K562 (cell line): ENCODE measurements around the gene EMC9. TPM values are rescaled to one million over a fixed set of nuclear protein-coding genes. Genes with fewer than 3 reads are reported as not detected.

Experiments used
- ATF6 ChIP-seq: sonication (generic); formaldehyde crosslinking; IDR thresholded peaks from 2 replicates; pipeline ENCODE4 v1.4.0; 2020; ENCODE audit warnings: mild to moderate bottlenecking, missing genetic modification reagents
- BMI1 ChIP-seq: fragments of 150-350 bp; IDR thresholded peaks from 2 replicates; pipeline ENCODE4 v1.6.1; 2014; ENCODE audit warnings: low read length
- CAMTA2 ChIP-seq: fragments of 250-450 bp; sonication (Bioruptor Pico); conservative IDR thresholded peaks from 2 replicates; pipeline ENCODE4 v1.5.1; 2022
- CBFB ChIP-seq: sonication (generic); formaldehyde crosslinking; IDR thresholded peaks from 2 replicates; pipeline ENCODE4 v1.4.0; 2020; ENCODE audit warnings: mild to moderate bottlenecking, missing genetic modification reagents
- CBX3 ChIP-seq, 2 experiments: IDR thresholded peaks; 1 replicate in 1 of 2; 2 replicates in 1 of 2; pipeline ENCODE4 v1.6.1; 2012; ENCODE audit warnings: inconsistent platforms in 2 of 2, low read length in 2 of 2, borderline replicate concordance in 1 of 2, control low read depth in 1 of 2
- E2F8 ChIP-seq: fragments of 450-650 bp; IDR thresholded peaks from 2 replicates; pipeline ENCODE4 v1.7.1; 2018; ENCODE audit warnings: mild to moderate bottlenecking, low read depth; ENCODE audit not compliant: partially characterized antibody
- EP300 ChIP-seq: IDR thresholded peaks from 2 replicates; pipeline ENCODE4 v1.6.1; 2012; ENCODE audit warnings: low read length, improper control_type of control experiment
- FOS ChIP-seq: IDR thresholded peaks from 3 replicates; pipeline ENCODE4 v1.6.1; 2011; ENCODE audit not compliant: insufficient read length; ENCODE audit errors: extremely low read depth
- FOXM1 ChIP-seq, 2 experiments: fragments of 450-650 bp in 1 of 2; sonication (generic) in 1 of 2; formaldehyde crosslinking in 1 of 2; IDR thresholded peaks; 2 replicates each; pipeline versions ENCODE4 v1.6.1 to v1.9.0; 2017 to 2022; ENCODE audit warnings: low read depth in 2 of 2, mild to moderate bottlenecking in 2 of 2, missing genetic modification reagents in 1 of 2, moderate library complexity in 1 of 2
- GTF2B ChIP-seq: IDR thresholded peaks from 2 replicates; pipeline ENCODE4 v1.6.1; 2011; ENCODE audit not compliant: insufficient read length; ENCODE audit errors: extremely low read depth
- KLF13 ChIP-seq: fragments of 450-650 bp; IDR thresholded peaks from 2 replicates; pipeline ENCODE4 v1.6.1; 2016; ENCODE audit warnings: missing genetic modification characterization, low read depth, mild to moderate bottlenecking, missing compliant biosample characterization, moderate library complexity, borderline replicate concordance
- MCM3 ChIP-seq: fragments of 450-650 bp; IDR thresholded peaks from 2 replicates; pipeline ENCODE4 v1.6.1; 2016
- PRPF4 ChIP-seq: fragments of 200-400 bp; formaldehyde crosslinking; IDR thresholded peaks from one replicate; pipeline ENCODE4 v1.6.1; 2017; ENCODE audit warnings: low read length, low read depth, mild to moderate bottlenecking; ENCODE audit not compliant: insufficient read depth, poor library complexity, severe bottlenecking
- RAD51 ChIP-seq: fragments of 450-650 bp; IDR thresholded peaks from 2 replicates; pipeline ENCODE4 v1.7.1; 2016; ENCODE audit warnings: low read depth, mild to moderate bottlenecking, borderline replicate concordance
- XRCC3 ChIP-seq: fragments of 450-650 bp; IDR thresholded peaks from 2 replicates; pipeline ENCODE4 v1.6.1; 2017; ENCODE audit warnings: mild to moderate bottlenecking, moderate library complexity
- ZBTB43 ChIP-seq: sonication (generic); formaldehyde crosslinking; IDR thresholded peaks from 2 replicates; pipeline ENCODE4 v1.8.0; 2023; ENCODE audit warnings: mild to moderate bottlenecking, missing genetic modification reagents
- ZFX ChIP-seq: sonication (generic); formaldehyde crosslinking; IDR thresholded peaks from 2 replicates; pipeline ENCODE4 v1.8.0; 2022; ENCODE audit warnings: mild to moderate bottlenecking, missing genetic modification reagents, moderate library complexity
- ZNF583 ChIP-seq: fragments of 250-450 bp; sonication (Bioruptor Pico); IDR thresholded peaks from 2 replicates; pipeline ENCODE4 v1.4.0; 2020
- polyA plus RNA-seq, 8 experiments: library from polyadenylated mRNA; depleted of rRNA in 4 of 8; stranded (reverse) in 5 of 8; unstranded in 3 of 8; fragments of >200 nt; fragmentation: Nextera tagmentation in 2 of 8; fragmentation: Illumina TruSeq in 1 of 8; extraction: Ambion mirVana in 2 of 8; extraction: Trizol in 1 of 8; gene quantifications; 2 replicates each; pipeline versions ENCODE4 v1.2.1 to v1.2.3, GENCODE V29; 2011 to 2014; ENCODE audit warnings: inconsistent platforms in 1 of 8, missing spikeins in 1 of 8
- total RNA-seq, 7 experiments: library from RNA; depleted of rRNA in 6 of 7; stranded (reverse); fragments of >200 nt in 6 of 7; fragmentation: Illumina TruSeq in 2 of 7; extraction: Trizol in 2 of 7; gene quantifications; 2 replicates each; pipeline versions ENCODE4 v1.2.1 to v1.2.3, GENCODE V29; 2011 to 2021; ENCODE audit warnings: low replicate concordance in 1 of 7

The EMC9 gene
- total and polyA plus RNA-seq, 9 of the 15 experiments (the other 6 are each of a cell fraction or from before 2014, with no cell fraction given), result 3.1 to 13.2 (median 7.8) TPM

- TF ChIP-seq E2F8, result no peak
- TF ChIP-seq GTF2B, result no peak
- TF ChIP-seq EP300, result no peak; the same call in 1 of the 2 replicates
- TF ChIP-seq PRPF4, result no peak
- TF ChIP-seq FOS, result peak; percentile 96
- no peak for TF ChIP-seq CBX3 (IDR thresholded peaks at IDR 0.05; ENCODE audit: borderline replicate concordance in 1 of 2, low read length in 2 of 2)
- TF ChIP-seq KLF13 (tag), result peak; percentile 91
- TF ChIP-seq ZBTB43 (CRISPR knock-in tag), result no peak
- TF ChIP-seq BMI1, result no peak
- TF ChIP-seq FOXM1 (IDR thresholded peaks at IDR 0.05; ENCODE audit: low read depth), result peak; percentile 62; the same call in 1 of the 2 replicates
- 0 out of 2 replicates have a peak, but pooled peaks have one; percentile 50 for TF ChIP-seq FOXM1 (CRISPR knock-in tag; IDR thresholded peaks at IDR 0.05; ENCODE audit: low read depth)
- TF ChIP-seq ZFX (CRISPR knock-in tag), result peak; percentile 82
- 0 out of 2 replicates have a peak, but pooled peaks have one; percentile 6 for TF ChIP-seq ATF6 (CRISPR knock-in tag)
- TF ChIP-seq MCM3, result no peak
- TF ChIP-seq ZNF583 (CRISPR knock-in tag), result no peak
- TF ChIP-seq CAMTA2 (CRISPR knock-in tag), result no peak
- no peak for TF ChIP-seq XRCC3
- no peak for TF ChIP-seq CBFB (CRISPR knock-in tag)
- TF ChIP-seq RAD51, result peak; percentile 91
Measured at GRCh38 chr14:24114532-24115421, 26.6 kb downstream of the EMC9 start, which contains the start of the genes DCAF11 and NRL (continued).
